ENCODE measurements around the gene TATDN2. TPM values are rescaled to one million over a fixed set of nuclear protein-coding genes. Genes with fewer than 3 reads are reported as not detected.
A peak's percentile ranks its signal among the peaks of the same experiment; 100 is the strongest.
"Not testable (repeated sequence)": the region's sequence is repeated elsewhere in the genome, so short reads cannot be mapped to it uniquely, and the experiment has no call there.

The TATDN2 gene
- total and polyA plus RNA-seq, 4 donors: 12.0 to 32.9 (median 23.8) TPM

DNA sequence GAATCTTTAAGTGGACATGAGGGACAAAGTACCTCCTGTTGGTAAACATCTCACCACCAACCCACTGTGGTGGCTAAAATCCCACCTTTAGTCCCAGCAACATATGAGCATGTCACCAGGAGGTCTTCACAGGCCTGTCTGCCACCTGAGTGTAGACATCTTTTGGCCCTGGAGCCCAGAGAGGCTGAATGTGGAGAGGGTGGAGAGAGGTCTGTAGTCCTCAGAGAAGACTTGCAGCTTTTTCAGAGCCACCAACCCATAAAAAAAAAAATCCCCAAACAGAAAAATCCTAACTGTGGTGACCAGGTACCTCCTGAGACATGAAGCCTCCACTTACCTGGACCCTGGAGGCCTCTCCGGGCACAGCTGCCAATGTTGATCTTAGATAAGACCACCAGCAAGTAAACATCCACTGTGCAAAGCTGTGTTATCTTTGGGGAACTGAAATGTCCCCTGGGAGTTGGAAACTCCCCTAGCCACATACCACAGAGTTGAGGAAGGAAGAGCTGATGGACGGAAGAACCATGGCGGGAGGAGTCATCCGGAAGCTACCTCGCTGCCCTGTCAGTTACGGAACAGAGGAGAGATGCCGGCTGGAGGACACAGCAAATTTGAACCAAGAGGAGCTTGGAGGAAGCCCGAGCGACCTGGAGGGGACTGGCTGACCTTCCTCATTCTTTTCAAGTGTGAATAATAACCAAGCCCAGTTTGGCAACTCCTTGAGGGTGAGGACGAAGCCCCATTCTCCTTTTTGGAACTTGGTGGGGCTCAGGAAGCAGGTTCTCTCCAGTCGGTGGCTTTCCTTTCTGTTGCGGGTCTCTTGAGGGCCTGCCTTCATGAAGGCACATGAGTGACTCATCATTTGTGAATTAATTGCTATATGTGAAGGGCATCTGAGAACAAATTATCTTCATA, 44.5 kb downstream of the TATDN2 start, which contains the start of gene GHRL:
Gene GHRL (minus strand): TSS at position 443 of the 915 bp plus-strand sequence. CDS start 2,767 bp downstream, outside the sequence.
- peak within 1 kb of the TSS in 1 of 2 donors; percentile 65 for H3K27ac ChIP-seq (ENCODE audit: low read depth in 1 of 2, low read length in 1 of 2)
- no peak within 1 kb of the TSS for H3K4me3 ChIP-seq
- DNase-seq (no peak), ATAC-seq (ENCODE audit: insufficient read depth, low FRiP score) (no peak)
- H3K27me3 ChIP-seq (ENCODE audit: control insufficient read depth in 3 of 3, insufficient read depth in 3 of 3, low read length in 2 of 3): no peaks in the 10 kb centered on the region
- TF ChIP-seq, protein P1, sequence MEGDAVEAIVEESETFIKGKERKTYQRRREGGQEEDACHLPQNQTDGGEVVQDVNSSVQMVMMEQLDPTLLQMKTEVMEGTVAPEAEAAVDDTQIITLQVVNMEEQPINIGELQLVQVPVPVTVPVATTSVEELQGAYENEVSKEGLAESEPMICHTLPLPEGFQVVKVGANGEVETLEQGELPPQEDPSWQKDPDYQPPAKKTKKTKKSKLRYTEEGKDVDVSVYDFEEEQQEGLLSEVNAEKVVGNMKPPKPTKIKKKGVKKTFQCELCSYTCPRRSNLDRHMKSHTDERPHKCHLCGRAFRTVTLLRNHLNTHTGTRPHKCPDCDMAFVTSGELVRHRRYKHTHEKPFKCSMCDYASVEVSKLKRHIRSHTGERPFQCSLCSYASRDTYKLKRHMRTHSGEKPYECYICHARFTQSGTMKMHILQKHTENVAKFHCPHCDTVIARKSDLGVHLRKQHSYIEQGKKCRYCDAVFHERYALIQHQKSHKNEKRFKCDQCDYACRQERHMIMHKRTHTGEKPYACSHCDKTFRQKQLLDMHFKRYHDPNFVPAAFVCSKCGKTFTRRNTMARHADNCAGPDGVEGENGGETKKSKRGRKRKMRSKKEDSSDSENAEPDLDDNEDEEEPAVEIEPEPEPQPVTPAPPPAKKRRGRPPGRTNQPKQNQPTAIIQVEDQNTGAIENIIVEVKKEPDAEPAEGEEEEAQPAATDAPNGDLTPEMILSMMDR (IDR thresholded peaks at IDR 0.05; ENCODE audit: control extremely low read depth, extremely low read depth): no peak
- no peaks in the 10 kb centered on the region for H3K9me3 ChIP-seq (ENCODE audit: control insufficient read depth in 4 of 4, insufficient read depth in 3 of 4, low read length in 3 of 4)
- 15 to 33% methylated on average over 12 of the region's 12 CpGs for WGBS, 2 donors
- peaks cover 0 to 19% (median 5%) of the 10 kb centered on the region in 4 donors for H3K36me3 ChIP-seq (ENCODE audit: control insufficient read depth in 4 of 4, insufficient read depth in 4 of 4, low read length in 4 of 4)
- no peak within 1 kb of the TSS for H3K9ac ChIP-seq (ENCODE audit: insufficient read depth in 1 of 2, low read length in 2 of 2)
- H3K4me1 ChIP-seq (ENCODE audit: control insufficient read depth in 5 of 5, insufficient read depth in 5 of 5, low read length in 5 of 5): peaks cover 0 to 4% (median 0%) of the 10 kb centered on the region in 5 donors

DNA sequence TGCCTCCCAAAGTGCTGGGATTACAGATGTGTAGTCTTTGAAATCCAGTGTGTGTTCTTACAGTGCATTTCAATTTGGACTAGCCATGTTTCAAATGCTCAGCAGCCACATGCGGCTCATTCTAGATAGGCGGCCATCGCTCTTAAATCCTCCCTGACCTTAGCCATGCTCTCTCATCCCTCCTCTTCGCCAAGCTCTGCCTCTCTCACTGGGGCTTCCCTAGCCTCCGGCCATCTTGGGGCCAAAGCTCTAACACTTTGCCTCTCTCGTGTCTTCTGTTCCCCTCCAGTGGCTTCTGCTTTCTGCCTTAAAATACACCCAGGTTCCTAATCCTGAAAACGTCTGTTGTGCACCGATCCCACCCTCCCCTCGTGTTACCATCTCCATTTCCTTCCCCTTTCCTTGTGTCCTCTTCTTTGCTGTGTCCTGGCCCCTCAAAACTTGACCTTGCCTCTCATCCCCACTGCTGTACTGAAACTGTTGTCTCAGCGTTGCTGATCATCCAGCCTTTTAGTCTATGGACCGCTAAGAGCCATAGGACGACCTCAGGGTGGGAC, 45.8 kb downstream of the TATDN2 start:
- Histone ChIP-seq H3K9me3 (ENCODE audit: control insufficient read depth in 4 of 4, insufficient read depth in 3 of 4, low read length in 3 of 4) (no peaks in the 10 kb centered on the region), H3K27ac (ENCODE audit: low read depth in 1 of 2, low read length in 1 of 2) (no peak overlapping the region), H3K9ac (ENCODE audit: insufficient read depth in 1 of 2, low read length in 2 of 2) (no peak overlapping the region), H3K36me3 (ENCODE audit: control insufficient read depth in 4 of 4, insufficient read depth in 4 of 4, low read length in 4 of 4) (peaks cover 0 to 11% (median 1%) of the 10 kb centered on the region in 4 donors), H3K4me3 (no peak overlapping the region), H3K4me1 (ENCODE audit: control insufficient read depth in 5 of 5, insufficient read depth in 5 of 5, low read length in 5 of 5) (peaks cover 0 to 4% (median 0%) of the 10 kb centered on the region in 5 donors), H3K27me3 (ENCODE audit: control insufficient read depth in 3 of 3, insufficient read depth in 3 of 3, low read length in 2 of 3) (no peaks in the 10 kb centered on the region)
- TF ChIP-seq, protein P1 (IDR thresholded peaks at IDR 0.05; ENCODE audit: control extremely low read depth, extremely low read depth): no peak
- no peak for ATAC-seq (ENCODE audit: insufficient read depth, low FRiP score)
- 62 to 81% methylated on average over 12 of the region's 12 CpGs for WGBS, 2 donors
- DNase-seq: no peak

DNA sequence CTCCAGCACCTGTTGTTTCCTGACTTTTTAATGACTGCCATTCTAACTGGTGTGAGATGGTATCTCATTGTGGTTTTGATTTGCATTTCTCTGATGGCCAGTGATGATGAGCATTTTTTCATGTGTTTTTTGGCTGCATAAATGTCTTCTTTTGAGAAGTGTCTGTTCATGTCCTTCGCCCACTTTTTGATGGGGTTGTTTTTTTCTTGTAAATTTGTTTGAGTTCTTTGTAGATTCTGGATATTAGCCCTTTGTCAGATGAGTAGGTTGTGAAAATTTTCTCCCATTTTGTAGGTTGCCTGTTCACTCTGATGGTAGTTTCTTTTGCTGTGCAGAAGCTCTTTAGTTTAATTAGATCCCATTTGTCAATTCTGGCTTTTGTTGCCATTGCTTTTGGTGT, 49.8 kb downstream of the TATDN2 start:
- not testable (repeated sequence) for DNase-seq; H3K27ac ChIP-seq (ENCODE audit: low read depth in 1 of 2, low read length in 1 of 2); H3K27me3 ChIP-seq (ENCODE audit: control insufficient read depth in 3 of 3, insufficient read depth in 3 of 3, low read length in 2 of 3); ATAC-seq (ENCODE audit: insufficient read depth, low FRiP score); H3K4me1 ChIP-seq (ENCODE audit: control insufficient read depth in 5 of 5, insufficient read depth in 5 of 5, low read length in 5 of 5); H3K9ac ChIP-seq (ENCODE audit: insufficient read depth in 1 of 2, low read length in 2 of 2); H3K9me3 ChIP-seq (ENCODE audit: control insufficient read depth in 4 of 4, insufficient read depth in 3 of 4, low read length in 3 of 4); H3K4me3 ChIP-seq
- WGBS, 2 donors: no CpG with 5 or more reads among the region's 1 CpG
- peaks cover 14 to 35% (median 17%) of the 10 kb centered on the region in 4 donors for H3K36me3 ChIP-seq (ENCODE audit: control insufficient read depth in 4 of 4, insufficient read depth in 4 of 4, low read length in 4 of 4)

DNA sequence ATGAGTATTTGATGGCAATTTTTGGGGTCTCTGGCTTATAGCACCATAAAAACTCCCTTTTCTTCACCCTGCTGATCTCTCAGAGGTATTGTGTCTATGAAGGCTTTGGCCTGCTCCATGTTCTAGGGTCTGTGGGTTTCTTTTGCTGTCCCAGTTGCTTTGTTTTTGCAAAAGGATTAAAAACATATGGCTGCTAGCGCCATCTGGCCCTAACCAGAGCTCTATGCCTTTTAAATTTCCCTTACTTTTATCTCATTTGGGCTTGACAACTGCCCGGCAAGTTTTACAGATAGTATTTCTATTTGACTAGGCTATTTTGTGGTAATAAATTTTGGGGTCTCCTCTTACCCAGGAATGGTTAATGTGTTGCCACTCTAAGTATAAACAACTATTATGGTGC, 50.9 kb downstream of the TATDN2 start:
- Histone ChIP-seq H3K4me3 (no peak overlapping the region), H3K9ac (ENCODE audit: insufficient read depth in 1 of 2, low read length in 2 of 2) (no peak overlapping the region), H3K36me3 (ENCODE audit: control insufficient read depth in 4 of 4, insufficient read depth in 4 of 4, low read length in 4 of 4) (peaks cover 22 to 45% (median 24%) of the 10 kb centered on the region in 4 donors), H3K4me1 (ENCODE audit: control insufficient read depth in 5 of 5, insufficient read depth in 5 of 5, low read length in 5 of 5) (peaks cover 0 to 2% (median 0%) of the 10 kb centered on the region in 5 donors), H3K27ac (ENCODE audit: low read depth in 1 of 2, low read length in 1 of 2) (no peak overlapping the region), H3K27me3 (ENCODE audit: control insufficient read depth in 3 of 3, insufficient read depth in 3 of 3, low read length in 2 of 3) (no peaks in the 10 kb centered on the region), H3K9me3 (ENCODE audit: control insufficient read depth in 4 of 4, insufficient read depth in 3 of 4, low read length in 3 of 4) (no peaks in the 10 kb centered on the region)
- no peak for DNase-seq
- ATAC-seq (ENCODE audit: insufficient read depth, low FRiP score): no peak
- WGBS, 2 donors: 92 to 94% methylated on average over 2 of the region's 2 CpGs
- TF ChIP-seq, protein P1 (IDR thresholded peaks at IDR 0.05; ENCODE audit: control extremely low read depth, extremely low read depth): no peak
